AG10803 (cell line): ENCODE data around the gene DNAI2.

Experiments
- DNase-seq: peaks from one replicate; pipeline ENCODE4 v3.0.0; 2010; ENCODE audit warnings: low read depth
- H3K4me3 ChIP-seq: 2 replicates; pipeline ENCODE4 v1.5.1; 2011; ENCODE audit warnings: mild to moderate bottlenecking, low read length, control low read depth
- CTCF ChIP-seq: conservative IDR thresholded peaks from 2 replicates; pipeline ENCODE4 v1.5.1; 2011; ENCODE audit warnings: mild to moderate bottlenecking, low read length, control low read depth, inconsistent platforms

Gene DNAI2

DNA sequence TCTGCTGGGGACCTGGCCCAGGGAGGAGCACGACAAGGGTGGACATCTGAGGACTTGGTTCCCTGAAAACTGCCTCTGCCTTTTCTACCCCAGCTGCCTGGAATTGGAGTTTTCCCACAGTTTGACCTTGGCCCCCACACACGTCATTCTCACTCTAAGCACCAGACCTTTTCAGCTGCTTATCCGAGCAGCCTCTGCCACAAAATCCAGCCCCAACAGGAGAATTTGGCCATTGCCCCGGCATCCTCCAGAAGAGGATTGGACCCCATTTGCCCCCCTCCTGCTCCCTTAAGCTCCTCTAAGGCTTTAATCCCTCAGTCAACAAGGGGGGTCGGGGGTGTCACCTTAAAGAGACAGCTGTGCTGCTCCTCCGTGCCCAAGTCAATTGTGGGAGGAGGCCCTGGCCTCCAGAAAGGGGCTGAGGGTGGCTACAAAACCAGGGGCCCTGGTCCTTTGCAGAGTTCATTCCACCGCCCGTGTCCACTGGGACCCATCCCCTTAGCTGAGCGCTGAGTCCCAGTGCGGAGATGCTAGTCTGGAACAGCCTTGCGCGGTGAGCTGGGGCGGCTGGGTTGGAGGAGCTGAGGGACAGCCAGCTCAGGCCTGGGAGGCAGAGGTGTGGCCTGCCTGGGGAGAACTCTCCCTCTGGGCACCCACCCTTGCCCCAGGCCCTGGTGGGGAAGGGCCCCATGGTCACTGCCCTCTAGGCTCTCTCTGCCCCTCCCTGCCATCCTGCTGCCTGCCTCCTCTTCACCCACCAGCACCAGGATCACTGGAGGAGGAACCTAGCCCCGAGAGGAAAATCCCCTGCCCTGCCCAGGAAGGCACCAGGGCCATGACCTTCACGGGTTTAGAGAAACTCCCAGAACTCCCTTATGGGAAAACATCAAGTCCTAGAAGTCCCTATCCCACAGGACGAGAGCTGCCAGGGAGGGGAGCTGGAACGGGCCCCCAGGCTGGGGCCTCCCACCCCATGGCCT is 41.8 kb upstream of the DNAI2 start:
- no peak for TF ChIP-seq CTCF
- DNase-seq: no peak
- no peak overlapping the region for H3K4me3 ChIP-seq

- H3K4me3 ChIP-seq: no peak overlapping the region
- no peak for DNase-seq
- no peak for TF ChIP-seq CTCF
Observed at GRCh38 chr17:74233937-74234336, 40.1 kb upstream of the DNAI2 start.

GRCh38 chr17:74234486-74234885 is 39.5 kb upstream of the DNAI2 start:
- DNase-seq: no peak
- TF ChIP-seq CTCF: no peak
- no peak overlapping the region for H3K4me3 ChIP-seq

GRCh38 chr17:74235040-74235581 is 38.9 kb upstream of the DNAI2 start:
- TF ChIP-seq CTCF: no peak
- no peak for DNase-seq
- no peak overlapping the region for H3K4me3 ChIP-seq

DNA sequence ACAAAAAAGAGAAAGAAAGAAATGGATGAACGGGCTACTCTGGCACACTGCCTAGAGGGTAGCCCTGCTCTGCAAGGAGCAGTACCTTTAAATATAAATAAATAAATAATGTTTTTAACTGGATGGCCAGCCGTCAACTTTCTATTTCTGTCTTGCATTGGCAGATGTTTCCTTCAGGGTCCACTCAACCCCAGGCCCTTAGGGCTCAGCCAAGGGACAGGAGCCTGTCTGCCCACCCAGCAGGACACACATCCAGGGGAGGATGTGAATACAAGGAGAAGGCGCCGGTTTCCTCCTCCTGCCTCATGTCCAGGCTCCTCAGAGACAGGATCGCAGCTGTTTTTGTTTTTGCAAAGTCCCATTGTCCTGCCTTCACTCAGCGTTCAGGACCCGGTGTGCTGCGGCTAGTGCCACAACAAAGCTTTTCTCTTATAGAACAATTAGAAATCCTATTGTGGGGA is 38.1 kb upstream of the DNAI2 start:
- TF ChIP-seq CTCF: no peak
- no peak overlapping the region for H3K4me3 ChIP-seq
- DNase-seq: no peak

DNA sequence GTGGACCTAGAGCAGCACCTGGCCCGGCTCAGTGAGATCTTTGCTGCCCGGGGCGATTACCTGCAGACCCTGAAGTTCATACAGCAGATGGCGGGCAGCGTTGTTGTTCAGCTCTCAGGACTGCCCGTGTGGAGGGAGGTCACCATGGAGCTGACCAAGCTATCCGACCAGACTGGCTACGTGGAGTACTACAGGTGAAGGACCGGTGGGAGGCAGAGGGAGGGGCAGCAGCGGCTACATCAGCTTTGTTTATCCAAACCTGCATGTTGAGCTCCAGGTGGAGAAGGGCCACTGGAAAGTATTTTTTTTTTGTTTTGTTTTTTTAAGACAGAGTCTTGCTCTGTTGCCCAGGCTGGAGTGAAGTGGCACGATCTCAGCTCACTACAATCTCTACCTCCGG is 36.7 kb upstream of the DNAI2 start:
- TF ChIP-seq CTCF: no peak
- DNase-seq: no peak
- H3K4me3 ChIP-seq: no peak overlapping the region

- no peak overlapping the region for H3K4me3 ChIP-seq
- no peak for TF ChIP-seq CTCF
- DNase-seq: no peak
Observed at GRCh38 chr17:74239172-74239571, 34.9 kb upstream of the DNAI2 start.
